Neural progenitor cell (in vitro differentiated cells): ENCODE results near the gene AGO3.

Experiments used
- CTCF ChIP-seq: fragments of 200-600 bp; sonication (generic); IDR thresholded peaks from 2 replicates; pipeline ENCODE4 v1.5.1; 2017; ENCODE audit warnings: antibody characterized with exemption, mild to moderate bottlenecking
- EZH2 ChIP-seq: fragments of 200-600 bp; sonication (generic); IDR thresholded peaks from 2 replicates; pipeline ENCODE4 v1.6.1; 2017; ENCODE audit warnings: antibody characterized with exemption, mild to moderate bottlenecking, moderate library complexity
- EZH2phosphoT487 ChIP-seq: fragments of 200-600 bp; sonication (generic); IDR thresholded peaks from 2 replicates; pipeline ENCODE4 v1.6.1; 2017; ENCODE audit warnings: antibody characterized with exemption

GRCh38 chr1:35930593-35931445, at the start of gene AGO3:
- TF ChIP-seq CTCF (no peak), EZH2phosphoT487 (no peak), EZH2 (no peak)
